Fibroblast of pulmonary artery (primary cell): ENCODE measurements around the gene TTC7B.

ENCODE experiments used
- DNase-seq: peaks from one replicate; pipeline ENCODE4 v3.0.0-alpha.2; 2010; ENCODE audit warnings: low read depth
- H3K4me3 ChIP-seq: replicated peaks from 2 replicates; pipeline ENCODE4 v1.5.1; 2011; ENCODE audit warnings: low read depth, mild to moderate bottlenecking, control low read depth, low read length, moderate library complexity
- CTCF ChIP-seq: IDR thresholded peaks from 2 replicates; pipeline ENCODE4 v1.5.1; 2011; ENCODE audit warnings: mild to moderate bottlenecking, control low read depth, low read length, inconsistent platforms; ENCODE audit errors: missing control alignments

Gene TTC7B

GRCh38 chr14:90609376-90609775 lies 206.9 kb downstream of the TTC7B start:
- TF ChIP-seq CTCF = no peak
- H3K4me3 ChIP-seq = no peak overlapping the region
- no peak for DNase-seq

GRCh38 chr14:90608929-90609341 lies 207.3 kb downstream of the TTC7B start:
- H3K4me3 ChIP-seq = no peak overlapping the region
- no peak for TF ChIP-seq CTCF
- DNase-seq = no peak

- no peak for TF ChIP-seq CTCF
- DNase-seq = no peak
- H3K4me3 ChIP-seq = no peak overlapping the region
Measured at GRCh38 chr14:90608281-90608680, 207.9 kb downstream of the TTC7B start.

- DNase-seq = no peak
- H3K4me3 ChIP-seq = no peak overlapping the region
- no peak for TF ChIP-seq CTCF
Measured at GRCh38 chr14:90607141-90607540, 209.1 kb downstream of the TTC7B start.

- H3K4me3 ChIP-seq = no peak overlapping the region
- no peak for DNase-seq
- no peak for TF ChIP-seq CTCF
Measured at GRCh38 chr14:90606434-90606833, 209.8 kb downstream of the TTC7B start.

- no peak overlapping the region for H3K4me3 ChIP-seq
- DNase-seq = no peak
- no peak for TF ChIP-seq CTCF
Measured at GRCh38 chr14:90605430-90605829, 210.8 kb downstream of the TTC7B start.

- no peak overlapping the region for H3K4me3 ChIP-seq
- DNase-seq = no peak
- no peak for TF ChIP-seq CTCF
Measured at GRCh38 chr14:90604356-90604755, 211.9 kb downstream of the TTC7B start.
